HG03342 (cell line): ENCODE data around the gene RAB8B.
"Not testable (repeated sequence)": the region's sequence is repeated elsewhere in the genome, so short reads cannot be mapped to it uniquely, and the experiment has no call there.

ENCODE experiments used
- ATAC-seq: cut with Tn5 transposase; IDR thresholded peaks from one replicate; pipeline ENCODE4 v1.9.1; 2021; ENCODE audit warnings: mild to moderate bottlenecking, moderate library complexity; ENCODE audit not compliant: unreplicated experiment

Gene RAB8B

DNA sequence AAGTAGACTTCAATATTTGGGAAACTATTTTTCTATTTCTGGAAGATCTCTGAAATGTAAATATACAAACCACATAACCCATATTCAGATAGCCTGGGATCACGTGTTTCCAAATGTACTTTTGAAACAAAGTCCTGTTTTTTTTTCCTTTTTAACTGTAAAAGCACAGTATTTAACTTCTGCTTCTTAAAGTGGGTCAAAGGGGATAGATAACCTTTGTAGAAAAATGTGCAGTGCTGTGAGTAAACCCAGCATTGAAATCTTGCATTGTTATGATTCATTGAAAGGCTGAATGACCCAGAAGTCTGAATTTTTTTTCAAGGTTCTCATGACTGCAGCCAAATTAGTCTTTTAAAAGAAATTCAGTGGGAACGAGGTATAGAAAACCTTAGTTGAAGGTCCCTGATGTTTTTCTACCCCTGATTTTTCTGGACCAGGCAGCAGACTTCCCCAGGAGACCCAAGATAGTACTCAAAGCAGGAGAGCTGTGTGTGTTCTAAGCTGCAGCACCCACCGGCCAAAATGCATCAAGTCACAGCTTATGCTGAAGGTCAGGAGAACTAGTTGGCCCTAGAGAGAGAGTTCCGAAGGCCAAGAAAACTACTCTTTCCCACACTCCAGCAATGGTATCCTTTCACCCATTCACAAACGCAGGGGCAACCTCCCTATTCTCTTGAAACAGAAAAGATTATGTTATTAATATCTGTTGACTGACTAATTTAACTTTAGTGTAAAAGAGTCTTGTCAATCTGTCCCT is 44.4 kb downstream of the RAB8B start:
- ATAC-seq: no peak

DNA sequence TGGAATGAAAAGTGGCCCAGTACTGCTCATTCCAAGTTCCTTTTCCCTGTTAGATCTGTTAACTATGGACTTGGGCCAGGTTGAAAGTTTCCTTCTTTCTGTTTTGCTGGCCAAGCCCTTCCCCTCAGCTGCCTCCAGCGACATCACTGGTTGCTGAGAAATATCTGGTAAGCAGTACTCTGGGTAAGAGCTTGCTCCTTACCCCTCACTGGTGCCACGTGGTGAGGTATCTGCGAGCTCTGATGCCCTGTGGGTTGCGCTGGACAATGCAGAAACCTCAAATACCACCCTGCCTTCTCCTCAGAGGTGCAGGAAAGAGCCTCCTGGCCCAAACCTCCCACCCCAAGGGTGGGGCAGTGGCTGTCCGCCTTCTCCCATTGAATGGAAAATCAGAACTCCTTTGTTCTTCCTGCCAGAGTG is 45.1 kb downstream of the RAB8B start:
- no peak for ATAC-seq

DNA sequence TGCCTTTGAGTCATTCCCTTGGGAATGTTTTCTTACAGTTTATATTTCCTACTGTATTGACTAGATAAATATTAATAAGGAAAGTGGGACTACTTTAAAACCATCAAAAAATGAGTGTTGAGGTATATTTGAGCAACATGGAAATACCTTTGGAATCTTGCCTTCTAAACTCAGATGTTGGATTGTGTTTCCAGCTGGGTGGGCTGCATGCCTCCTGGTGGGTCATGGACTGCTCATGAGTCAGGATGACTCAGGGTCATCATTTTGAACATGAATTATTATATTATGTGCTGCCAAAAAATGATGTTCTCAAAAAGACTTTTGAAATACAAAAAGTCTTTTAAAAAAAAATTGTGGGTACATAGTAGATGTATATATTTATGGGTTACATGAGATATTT is 46.9 kb downstream of the RAB8B start:
- no peak for ATAC-seq

DNA sequence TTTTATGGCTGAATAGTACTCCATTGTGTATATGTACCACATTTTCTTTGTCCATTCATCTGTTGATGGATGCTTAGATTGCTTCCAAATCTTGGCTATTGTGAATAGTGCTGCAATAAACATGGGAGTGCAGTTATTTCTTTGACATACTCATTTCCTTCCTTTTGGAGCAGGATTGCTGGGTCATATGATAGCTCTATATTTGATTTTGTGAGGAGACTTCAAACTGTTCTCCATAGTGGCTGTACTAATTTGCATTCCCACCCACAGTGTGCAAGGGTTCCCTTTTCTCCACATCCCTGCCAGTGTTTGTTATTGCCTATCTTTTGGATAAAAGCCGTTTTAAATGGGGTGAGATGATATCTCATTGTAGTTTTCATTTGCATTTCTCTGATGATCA is 47.7 kb downstream of the RAB8B start:
- not testable (repeated sequence) for ATAC-seq

DNA sequence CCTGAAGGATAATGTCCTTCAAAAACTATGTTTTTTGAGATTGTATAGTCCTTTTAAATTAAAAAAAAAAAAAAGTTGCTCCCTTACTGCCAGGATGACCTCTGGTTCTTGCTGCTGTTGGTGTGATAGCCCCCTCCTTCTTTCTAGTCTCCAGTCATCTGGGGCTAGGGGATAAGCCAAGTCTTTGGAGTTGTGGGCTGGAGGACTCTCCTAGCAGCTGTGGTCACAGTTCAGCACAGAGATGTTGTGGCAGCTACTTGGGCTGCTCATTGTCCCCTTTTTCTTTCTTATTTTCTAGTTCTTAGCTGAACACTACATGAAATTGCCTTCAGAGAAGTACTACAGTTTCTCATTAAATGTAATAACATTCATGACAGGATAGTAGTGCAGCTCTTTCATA is 48.8 kb downstream of the RAB8B start:
- no peak for ATAC-seq

DNA sequence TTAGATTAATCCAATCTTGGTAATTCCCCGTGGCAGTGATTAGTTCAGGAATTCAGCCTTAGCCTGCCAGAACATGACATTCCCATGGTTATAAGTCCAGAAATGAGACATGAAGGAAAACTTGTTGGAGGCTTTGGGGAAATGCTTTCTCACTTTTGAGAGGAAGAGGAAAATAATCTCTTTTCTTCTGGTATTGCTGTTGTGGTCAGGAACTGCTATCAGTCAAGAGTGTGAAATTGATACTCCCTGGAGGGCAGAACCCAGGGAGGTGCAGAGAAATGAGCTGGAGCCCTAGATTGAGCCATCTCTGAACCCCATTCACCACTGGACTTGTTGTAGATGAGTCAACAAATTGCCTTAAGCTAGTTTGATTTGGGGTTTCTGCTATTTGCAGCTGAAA is 49.4 kb downstream of the RAB8B start:
- ATAC-seq: no peak

DNA sequence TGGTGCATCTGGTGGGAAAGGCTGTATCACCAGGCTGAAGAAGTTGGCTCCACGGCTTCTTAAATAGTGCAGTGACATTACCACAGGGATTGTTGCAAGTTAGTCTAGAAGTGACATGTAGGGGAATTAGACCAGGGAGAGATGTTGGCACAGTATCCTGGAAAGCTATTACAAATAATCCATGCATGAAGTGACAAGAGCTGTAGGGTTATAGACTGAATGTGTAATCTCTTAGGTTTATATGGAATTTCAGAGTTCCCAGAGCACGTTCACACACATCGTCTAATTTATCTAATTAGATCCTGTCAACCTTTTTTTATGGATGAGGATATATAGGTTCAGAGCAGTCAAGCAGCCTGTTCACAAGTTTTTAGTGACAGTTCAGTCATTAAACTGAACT is 50.7 kb downstream of the RAB8B start:
- no peak for ATAC-seq

DNA sequence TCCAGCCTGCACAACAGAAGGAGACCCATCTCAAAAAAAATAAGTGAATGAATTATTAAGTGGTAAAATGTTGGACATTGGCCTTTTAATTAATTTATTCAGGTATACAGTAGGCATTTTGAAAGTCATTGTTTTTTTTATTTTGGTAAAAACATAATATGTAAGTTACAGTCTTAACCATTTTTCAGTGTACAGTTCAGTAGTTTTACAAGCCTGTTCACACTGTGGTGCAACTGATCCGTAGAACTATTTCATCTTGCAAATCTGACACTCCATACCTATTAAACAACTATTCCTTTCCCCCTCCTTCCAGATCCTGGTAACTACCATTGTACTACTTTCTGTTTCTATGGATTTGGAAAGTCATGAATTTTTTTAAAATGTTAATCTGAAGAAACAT is 51.9 kb downstream of the RAB8B start:
- ATAC-seq: no peak

DNA sequence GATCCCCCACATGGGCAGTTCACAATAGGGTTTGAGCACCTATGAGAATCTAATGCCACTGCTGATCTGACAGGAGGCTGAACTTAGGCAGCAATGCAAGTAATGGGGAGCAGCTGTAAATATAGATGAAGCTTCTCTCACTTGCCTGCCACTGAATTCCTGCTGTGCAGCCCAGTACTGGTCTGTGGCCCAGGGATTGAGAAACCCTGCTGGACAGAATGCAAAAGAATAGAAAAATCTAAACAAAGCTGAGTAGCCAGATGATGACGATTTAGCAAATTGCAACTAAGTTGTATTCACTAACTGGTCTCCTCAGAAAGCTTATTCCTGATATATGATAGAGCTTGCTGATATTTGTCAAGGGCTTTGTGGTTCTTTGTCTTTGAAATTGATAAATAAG is 53.7 kb downstream of the RAB8B start:
- no peak for ATAC-seq

DNA sequence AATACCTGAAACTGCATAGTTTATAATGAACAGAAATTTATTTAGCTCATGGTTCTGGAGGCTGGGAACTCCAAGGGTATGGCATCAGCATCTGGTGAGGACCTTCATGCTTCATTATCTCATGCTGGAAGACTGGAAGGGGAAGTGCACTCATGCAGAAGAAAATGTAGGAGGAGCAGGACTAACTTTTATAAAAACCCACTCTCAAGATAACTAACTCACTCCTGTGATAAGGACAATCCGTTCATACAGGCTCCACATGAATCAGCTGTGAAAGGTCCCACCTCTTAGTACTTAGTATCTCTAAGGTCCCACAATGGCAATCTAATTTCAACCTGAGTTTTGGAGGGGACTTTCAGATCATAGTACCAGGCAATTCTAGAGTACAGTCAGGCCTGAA is 54.4 kb downstream of the RAB8B start:
- ATAC-seq: no peak

DNA sequence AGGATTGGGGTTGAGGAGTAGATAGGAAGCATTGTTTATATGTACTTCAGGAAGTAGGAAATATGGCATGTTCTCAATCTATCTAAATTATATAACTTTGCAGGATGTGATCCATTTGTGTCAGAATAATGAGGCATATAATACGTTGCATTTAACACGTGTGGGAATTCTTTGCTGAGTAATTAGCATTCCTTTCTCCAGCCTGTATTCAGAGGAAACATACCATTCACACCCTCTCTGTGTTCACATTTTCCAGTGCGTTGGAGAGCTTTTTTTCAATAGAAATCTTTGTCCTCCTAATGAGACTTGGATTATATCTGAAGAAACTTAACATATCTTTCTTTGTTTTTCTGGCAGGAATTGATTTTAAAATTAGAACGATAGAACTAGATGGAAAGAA is 55.0 kb downstream of the RAB8B start:
- ATAC-seq: no peak

DNA sequence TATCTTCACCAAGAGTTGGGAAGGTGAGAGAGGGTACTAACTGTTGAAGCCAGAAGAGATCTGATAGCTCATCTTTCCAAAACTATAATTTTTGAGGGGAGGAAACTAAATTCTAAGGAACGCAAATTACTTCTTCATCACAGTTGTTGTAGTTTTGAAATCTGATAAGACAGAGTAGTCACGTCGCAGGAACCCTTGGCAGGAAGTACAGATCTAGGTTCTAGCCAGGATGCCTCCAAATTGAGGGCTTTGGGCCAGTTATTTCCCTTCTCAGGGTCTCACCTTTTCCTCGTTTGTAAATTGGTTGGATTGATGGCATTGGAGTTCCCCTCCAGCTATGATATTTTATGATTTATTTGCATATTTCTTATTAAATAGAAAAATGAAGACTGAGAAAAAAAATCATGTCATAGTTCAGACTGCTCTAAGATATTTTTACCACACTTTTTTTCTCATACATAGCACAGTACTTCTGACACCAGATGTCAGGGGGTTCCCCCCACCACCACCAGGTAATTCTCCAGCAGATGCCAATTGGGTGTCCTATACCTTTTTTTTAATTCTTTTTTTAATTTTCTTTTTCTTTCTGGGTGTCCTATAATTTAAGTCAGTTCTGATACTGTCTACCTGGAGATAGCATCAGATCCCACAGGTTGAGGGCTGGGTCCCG is 55.7 kb downstream of the RAB8B start:
- ATAC-seq: no peak

DNA sequence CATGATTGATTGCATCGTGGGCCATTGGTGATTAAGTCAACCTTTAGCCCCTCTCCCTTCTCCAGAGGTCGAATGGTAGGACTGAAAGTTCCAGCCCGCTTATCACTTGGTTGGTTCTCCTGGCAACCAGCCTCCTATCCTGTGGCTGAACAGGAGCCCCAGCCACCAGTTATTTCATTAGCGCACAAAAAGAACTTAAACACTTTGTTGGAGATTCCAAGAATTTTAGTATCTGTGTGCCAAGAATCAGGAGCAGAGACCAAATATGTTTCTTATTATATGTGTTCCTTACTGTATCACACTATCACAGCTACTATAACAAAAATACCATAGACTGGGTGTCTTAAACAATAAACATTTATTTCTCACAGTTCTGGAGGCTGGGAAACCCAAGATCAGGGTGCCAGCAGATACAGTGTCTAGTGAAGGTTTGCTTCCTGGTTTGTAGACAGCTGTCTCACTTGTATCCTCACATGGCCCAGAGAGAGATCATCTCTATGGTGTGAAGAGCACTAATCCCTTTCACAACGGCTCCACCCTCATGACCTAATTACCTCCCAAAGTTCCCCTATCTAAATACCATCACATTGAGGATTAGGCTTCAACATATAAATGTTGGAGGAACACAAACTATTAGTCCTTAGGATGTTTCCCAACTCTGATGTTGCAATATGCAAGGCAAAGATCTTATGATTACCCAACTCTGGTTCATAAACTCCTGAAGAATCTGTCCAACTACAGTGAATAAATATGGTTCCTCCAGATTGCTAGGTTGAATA is 57.5 kb downstream of the RAB8B start:
- ATAC-seq: no peak

DNA sequence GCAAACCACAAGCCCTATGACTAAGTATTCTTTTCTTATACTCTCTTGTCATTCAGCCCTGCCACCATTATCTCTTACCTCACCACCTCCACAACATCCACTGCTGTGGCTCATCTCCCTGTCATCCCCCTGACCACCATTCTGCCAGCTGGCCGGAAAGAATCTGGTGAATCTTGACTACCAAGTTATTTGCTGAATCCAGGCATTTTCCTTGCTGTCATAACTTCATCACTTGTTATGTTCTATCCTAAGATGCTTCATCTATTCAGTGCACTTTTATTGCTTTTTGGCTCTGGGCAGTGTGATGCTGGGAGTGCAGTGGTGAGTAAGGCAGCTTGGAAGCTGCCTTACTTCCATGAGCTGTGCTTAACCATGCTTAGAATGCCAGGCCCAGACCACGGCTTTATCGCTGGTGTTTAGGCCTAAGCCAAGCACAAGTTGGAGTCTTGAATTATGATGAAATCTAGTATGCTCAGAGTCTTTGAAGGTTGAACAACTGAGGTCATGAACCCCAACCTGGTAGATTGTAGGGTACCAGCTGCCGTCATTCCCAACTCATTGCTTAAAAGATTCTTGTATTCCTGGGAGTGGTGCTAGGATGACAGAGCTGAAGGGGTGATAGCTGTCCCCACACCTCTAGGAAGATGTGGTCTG is 61.0 kb downstream of the RAB8B start:
- ATAC-seq: no peak

DNA sequence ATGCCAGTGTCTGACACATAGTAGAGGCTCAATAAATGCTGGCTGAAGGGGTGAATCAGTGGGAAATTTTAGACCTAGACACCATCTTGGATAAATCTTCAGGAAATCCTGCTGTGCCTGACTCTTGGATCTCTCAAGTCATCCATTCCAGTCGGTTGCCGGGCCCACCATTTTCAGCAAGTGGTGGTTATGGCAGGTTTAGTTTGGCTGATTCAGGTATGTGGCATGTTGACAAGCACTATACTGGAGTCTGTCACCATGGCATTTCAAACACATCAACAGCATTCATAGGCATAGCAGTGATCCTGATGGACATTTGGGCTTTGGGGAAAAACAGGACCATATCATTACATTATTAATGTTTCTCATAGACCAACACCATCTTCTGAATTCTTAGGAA is 62.3 kb downstream of the RAB8B start:
- no peak for ATAC-seq

DNA sequence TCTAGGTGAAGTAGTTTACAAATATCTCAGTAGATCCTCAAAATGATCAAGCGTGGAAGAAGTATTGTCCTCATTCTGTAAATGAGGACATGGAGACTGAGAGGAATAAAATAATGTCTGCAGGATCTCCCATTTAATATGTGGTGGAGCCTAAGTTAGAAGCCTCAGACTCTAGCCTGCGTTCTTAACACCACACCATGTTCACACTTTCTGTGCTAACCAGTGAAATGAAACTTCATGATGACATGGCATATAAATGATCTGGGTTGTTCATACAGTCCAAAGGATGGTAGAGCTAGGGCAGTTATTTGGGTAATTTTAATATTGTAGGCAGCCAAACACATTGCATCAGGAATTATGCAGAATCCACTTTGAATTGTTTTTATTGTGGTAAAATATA is 62.9 kb downstream of the RAB8B start:
- no peak for ATAC-seq

DNA sequence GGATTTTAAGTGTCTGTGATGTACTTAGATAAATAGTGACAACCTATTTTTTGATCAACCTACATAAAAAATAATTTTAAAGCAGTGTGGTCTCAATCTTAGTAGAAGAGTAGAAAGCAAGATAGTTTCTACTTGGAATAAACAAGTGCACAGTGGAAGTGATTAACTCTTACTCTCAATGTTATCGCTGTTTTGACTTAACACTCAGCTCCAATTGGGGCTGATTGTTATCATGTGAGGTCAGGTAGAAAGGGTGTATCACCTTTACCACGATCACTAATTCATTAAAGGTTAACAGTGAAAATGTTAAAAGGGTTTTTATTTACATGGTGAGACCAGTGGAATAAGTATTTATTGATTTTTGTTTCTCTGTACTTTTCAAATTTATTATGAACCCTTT is 65.6 kb downstream of the RAB8B start:
- ATAC-seq: no peak

DNA sequence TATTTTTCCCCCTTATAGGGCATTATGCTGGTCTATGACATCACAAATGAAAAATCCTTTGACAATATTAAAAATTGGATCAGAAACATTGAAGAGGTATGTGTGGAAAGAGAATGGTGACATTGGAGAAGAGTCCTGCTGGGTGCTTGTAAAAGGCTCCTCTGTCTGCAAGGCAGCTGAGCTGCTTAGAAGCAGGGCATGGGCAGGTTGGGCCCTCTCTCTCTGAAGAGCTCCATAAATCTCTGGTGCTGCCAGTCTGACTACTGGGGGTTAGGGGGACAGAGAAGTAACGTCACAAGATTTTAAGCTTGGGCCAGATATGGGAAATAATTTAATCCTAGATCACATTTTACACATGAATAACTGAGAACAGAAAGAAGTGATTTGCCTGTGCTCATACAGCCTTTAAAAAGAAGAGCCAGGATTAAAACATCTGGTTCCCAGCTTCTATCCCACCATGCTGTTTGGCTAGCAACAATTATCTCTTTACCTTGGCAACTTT is 66.1 kb downstream of the RAB8B start:
- ATAC-seq: no peak

DNA sequence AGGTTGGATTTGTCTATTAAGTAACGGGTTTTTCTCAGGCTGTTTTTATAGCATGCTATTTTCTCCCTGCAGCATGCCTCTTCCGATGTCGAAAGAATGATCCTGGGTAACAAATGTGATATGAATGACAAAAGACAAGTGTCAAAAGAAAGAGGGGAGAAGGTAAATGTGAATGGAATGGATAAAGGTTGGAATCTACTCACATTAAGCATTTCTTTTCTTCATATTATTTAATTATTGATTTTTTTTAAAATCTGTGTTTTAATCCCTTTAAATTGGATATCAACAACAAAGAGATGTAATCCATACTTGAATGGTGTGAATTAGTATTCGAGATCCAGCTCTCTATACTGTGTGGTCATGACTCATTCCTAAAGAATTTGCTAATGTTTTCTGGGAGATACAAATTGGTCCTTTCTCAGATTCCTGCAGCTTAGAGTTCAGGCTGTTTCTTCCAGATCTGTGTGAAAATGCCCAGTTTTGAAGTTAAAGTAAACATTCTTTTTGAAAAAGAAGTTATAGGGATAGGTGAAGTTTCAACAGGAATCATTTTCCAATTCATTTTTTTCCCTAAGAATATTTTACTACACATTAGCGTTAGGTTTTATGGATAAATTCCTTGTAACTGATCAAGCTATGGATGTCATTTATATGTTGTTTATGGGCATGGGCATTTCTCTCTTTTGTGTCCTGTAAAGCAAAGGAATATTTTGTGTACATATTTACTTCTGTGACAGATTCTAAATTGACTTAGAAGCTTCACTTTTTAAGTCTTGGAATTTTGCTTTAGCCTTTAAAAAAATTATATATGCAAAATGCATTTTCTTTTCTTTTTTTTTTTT is 67.2 kb downstream of the RAB8B start:
- no peak for ATAC-seq

DNA sequence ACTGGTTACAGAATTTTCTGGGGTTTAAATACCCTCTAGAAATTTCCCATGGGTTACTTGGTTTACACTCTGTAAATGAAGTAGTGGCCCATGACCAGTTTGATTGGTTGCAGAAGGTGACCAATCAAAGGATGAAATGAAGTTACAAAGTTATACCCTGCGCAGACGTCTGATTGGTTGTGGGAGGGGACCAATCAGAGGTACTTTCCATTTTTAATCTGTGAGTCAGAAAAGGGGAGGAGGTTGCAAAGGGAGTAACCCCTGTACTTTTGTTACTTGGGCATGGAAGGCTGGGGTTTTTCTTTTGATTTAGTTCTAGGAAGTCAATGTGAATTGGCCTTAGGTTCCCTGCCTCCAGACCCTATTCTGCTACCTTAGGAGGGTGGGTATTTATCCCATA is 69.3 kb downstream of the RAB8B start:
- ATAC-seq: no peak
